Measurements from ENCODE around the gene ENPP6.
"Not testable (repeated sequence)": the region's sequence is repeated elsewhere in the genome, so short reads cannot be mapped to it uniquely, and the experiment has no call there.

Gene ENPP6

GRCh38 chr4:184151988-184152485 is 65.6 kb downstream of the ENPP6 start:
- in situ Hi-C loops (cut with MboI; ENCODE audit: low sequenced_read_pairs) = loop anchor here (25.0 kb wide), 1 partner anchor 690 kb away; no protein-coding TSS in a partner anchor

- in situ Hi-C loops (cut with MboI; ENCODE audit: low sequenced_read_pairs) = loop anchor here (25.0 kb wide), 1 partner anchor 688 kb away; no protein-coding TSS in a partner anchor
Measured at GRCh38 chr4:184150102-184150839, 67.4 kb downstream of the ENPP6 start.

- in situ Hi-C loops (cut with MboI; ENCODE audit: low sequenced_read_pairs) = no loop called here
Measured at GRCh38 chr4:184148738-184149637, 68.7 kb downstream of the ENPP6 start.

GRCh38 chr4:184147858-184148737 is 69.6 kb downstream of the ENPP6 start:
- in situ Hi-C loops (cut with MboI; ENCODE audit: low sequenced_read_pairs) = no loop called here

- in situ Hi-C loops (cut with MboI; ENCODE audit: low sequenced_read_pairs) = no loop called here
Measured at GRCh38 chr4:184146951-184147350, 70.7 kb downstream of the ENPP6 start.

GRCh38 chr4:184145596-184145995 is 72.1 kb downstream of the ENPP6 start:
- in situ Hi-C loops (cut with MboI; ENCODE audit: low sequenced_read_pairs) = no loop called here

- in situ Hi-C loops (cut with MboI; ENCODE audit: low sequenced_read_pairs) = no loop called here
Measured at GRCh38 chr4:184143770-184144564, 73.7 kb downstream of the ENPP6 start.

GRCh38 chr4:184142121-184143000 is 75.3 kb downstream of the ENPP6 start:
- in situ Hi-C loops (cut with MboI; ENCODE audit: low sequenced_read_pairs) = no loop called here

- in situ Hi-C loops (cut with MboI; ENCODE audit: low sequenced_read_pairs) = not testable (repeated sequence)
Measured at GRCh38 chr4:184140901-184141300, 76.8 kb downstream of the ENPP6 start.

- in situ Hi-C loops (cut with MboI; ENCODE audit: low sequenced_read_pairs) = no loop called here
Measured at GRCh38 chr4:184136525-184136924, 81.1 kb downstream of the ENPP6 start.

- in situ Hi-C loops (cut with MboI; ENCODE audit: low sequenced_read_pairs) = no loop called here
Measured at GRCh38 chr4:184126800-184127199, 90.9 kb downstream of the ENPP6 start.

- in situ Hi-C loops (cut with MboI; ENCODE audit: low sequenced_read_pairs) = no loop called here
Measured at GRCh38 chr4:184122631-184123408, 94.9 kb downstream of the ENPP6 start.

- in situ Hi-C loops (cut with MboI; ENCODE audit: low sequenced_read_pairs) = no loop called here
Measured at GRCh38 chr4:184120549-184121127, 97.0 kb downstream of the ENPP6 start.

- in situ Hi-C loops (cut with MboI; ENCODE audit: low sequenced_read_pairs) = no loop called here
Measured at GRCh38 chr4:184117662-184118199, 99.9 kb downstream of the ENPP6 start.

GRCh38 chr4:184115399-184115798 is 102.3 kb downstream of the ENPP6 start:
- in situ Hi-C loops (cut with MboI; ENCODE audit: low sequenced_read_pairs) = no loop called here

GRCh38 chr4:184114431-184114830 is 103.2 kb downstream of the ENPP6 start:
- in situ Hi-C loops (cut with MboI; ENCODE audit: low sequenced_read_pairs) = no loop called here

GRCh38 chr4:184112006-184112550 is 105.6 kb downstream of the ENPP6 start:
- in situ Hi-C loops (cut with MboI; ENCODE audit: low sequenced_read_pairs) = no loop called here
